PC-9 (cell line): Measurements from ENCODE around the gene ARHGAP32.

Source experiments
- CTCF ChIP-seq: fragments of 200-600 bp; sonication (generic); conservative IDR thresholded peaks from 2 replicates; pipeline ENCODE4 v1.6.1; 2017; ENCODE audit warnings: mixed run types, antibody characterized with exemption, mild to moderate bottlenecking, moderate library complexity
- EZH2 ChIP-seq: fragments of 200-600 bp; sonication (generic); IDR thresholded peaks from 2 replicates; pipeline ENCODE4 v1.8.0; 2017; ENCODE audit warnings: antibody characterized with exemption, low read depth

GRCh38 chr11:128970598-128971190 lies 221.4 kb downstream of the ARHGAP32 start:
- TF ChIP-seq CTCF: no peak
- no peak for TF ChIP-seq EZH2
